ENCODE measurements around the gene DEFB113. TPM values are rescaled to one million over a fixed set of nuclear protein-coding genes. Genes with fewer than 3 reads are reported as not detected.
"Not testable (repeated sequence)": the region's sequence is repeated elsewhere in the genome, so short reads cannot be mapped to it uniquely, and the experiment has no call there.

Gene DEFB113
- total and polyA plus RNA-seq, 10 of the 15 experiments (the other 5 are each of a cell fraction or from before 2014, with no cell fraction given): not detected

- H3K79me2 ChIP-seq (ENCODE audit: control insufficient read depth, insufficient read depth, low read length): no peaks in the 10 kb centered on the region
- ATAC-seq: no peak
- intact Hi-C loops (cut with micrococcal nuclease; ENCODE audit: unreplicated experiment): no loop called here
- H2AFZ ChIP-seq (ENCODE audit: control insufficient read depth, low read depth, low read length): no peak overlapping the region
- ChIA-PET RAD21 (ENCODE audit: unreplicated experiment) (no interaction called here), CTCF (no interaction called here), SMC1A (ENCODE audit: uncharacterized antibody, unreplicated experiment) (no interaction called here), POLR2A (no interaction called here)
- 53% methylated on average over 2 of the region's 2 CpGs for WGBS (ENCODE audit: insufficient coverage, insufficient replicate concordance, low lambda C conversion rate, missing lambda C conversion rate)
- in situ Hi-C loops (cut with MboI): no loop called here
- FAIRE-seq: no peak
- no peaks in the 10 kb centered on the region for H3K9me3 ChIP-seq (replicated peaks; ENCODE audit: control insufficient read depth, insufficient read depth, low read length)
- no peak overlapping the region for H3K9ac ChIP-seq (ENCODE audit: control insufficient read depth, insufficient read depth, low read length)
- H3K4me3 ChIP-seq: no peak overlapping the region
- no TSS peak for BruUV-seq (replicated peaks)
- no peak overlapping the region for H3K27ac ChIP-seq (ENCODE audit: control insufficient read depth, insufficient read depth)
- H3K4me2 ChIP-seq (ENCODE audit: control insufficient read depth, insufficient read depth): no peak overlapping the region
- no peak for DNase-seq (ENCODE audit: low read depth, low spot score)
- no peaks in the 10 kb centered on the region for H3K36me3 ChIP-seq (ENCODE audit: control insufficient read depth in 2 of 2, insufficient read depth in 2 of 2, low read length in 1 of 2)
- no peaks in the 10 kb centered on the region for H4K20me1 ChIP-seq (ENCODE audit: control insufficient read depth, insufficient read depth)
- no peaks in the 10 kb centered on the region for H3K4me1 ChIP-seq (ENCODE audit: control insufficient read depth, insufficient read depth, low read length)
- TF ChIP-seq ZBED1 (IDR thresholded peaks at IDR 0.05; ENCODE audit: borderline replicate concordance): no peak
- TF ChIP-seq TCF7 (IDR thresholded peaks at IDR 0.05; ENCODE audit: borderline replicate concordance): no peak
- TF ChIP-seq MEF2B (IDR thresholded peaks at IDR 0.05; ENCODE audit: partially characterized antibody, poor library complexity, severe bottlenecking): no peak
- TF ChIP-seq GATAD2B (conservative IDR thresholded peaks at IDR 0.05; ENCODE audit: low read depth): no peak
- TF ChIP-seq JUNB (IDR thresholded peaks at IDR 0.05): no peak
- no peaks in the 10 kb centered on the region for H3K27me3 ChIP-seq (replicated peaks in 1 of 2; ENCODE audit: control insufficient read depth in 2 of 2, insufficient read depth in 2 of 2, low read length in 1 of 2)
Observed at GRCh38 chr6:49946835-49947234, 22.6 kb downstream of the DEFB113 start.

GRCh38 chr6:49944068-49944467, 25.4 kb downstream of the DEFB113 start:
- in situ Hi-C loops (cut with MboI); BruUV-seq (replicated peaks): not testable (repeated sequence)

More at GRCh38 chr6:49944068-49944467, 25.4 kb downstream of the DEFB113 start:
- H3K36me3 ChIP-seq (ENCODE audit: control insufficient read depth in 2 of 2, insufficient read depth in 2 of 2, low read length in 1 of 2); SMC1A ChIA-PET (ENCODE audit: uncharacterized antibody, unreplicated experiment); CTCF ChIA-PET; H3K4me2 ChIP-seq (ENCODE audit: control insufficient read depth, insufficient read depth); H3K9ac ChIP-seq (ENCODE audit: control insufficient read depth, insufficient read depth, low read length); H3K79me2 ChIP-seq (ENCODE audit: control insufficient read depth, insufficient read depth, low read length); H2AFZ ChIP-seq (ENCODE audit: control insufficient read depth, low read depth, low read length); H3K9me3 ChIP-seq (replicated peaks; ENCODE audit: control insufficient read depth, insufficient read depth, low read length); H3K4me3 ChIP-seq; H3K27ac ChIP-seq (ENCODE audit: control insufficient read depth, insufficient read depth); H4K20me1 ChIP-seq (ENCODE audit: control insufficient read depth, insufficient read depth); FAIRE-seq; ATAC-seq; H3K27me3 ChIP-seq (replicated peaks in 1 of 2; ENCODE audit: control insufficient read depth in 2 of 2, insufficient read depth in 2 of 2, low read length in 1 of 2); H3K4me1 ChIP-seq (ENCODE audit: control insufficient read depth, insufficient read depth, low read length); POLR2A ChIA-PET; DNase-seq (ENCODE audit: low read depth, low spot score); intact Hi-C loops (cut with micrococcal nuclease; ENCODE audit: unreplicated experiment); RAD21 ChIA-PET (ENCODE audit: unreplicated experiment): not testable (repeated sequence)
- 47% methylated on average over 3 of the region's 3 CpGs for WGBS (ENCODE audit: insufficient coverage, insufficient replicate concordance, low lambda C conversion rate, missing lambda C conversion rate)

Measured in GM12878 (cell line).